NOMO-1 (cell line): Measurements from ENCODE around the gene MXI1.
"Not testable (repeated sequence)": the region's sequence is repeated elsewhere in the genome, so short reads cannot be mapped to it uniquely, and the experiment has no call there.

Experiments used
- DNase-seq, 2 experiments: peaks; one replicate each; lab custom pipeline; 2025; ENCODE audit not compliant: unreplicated experiment in 2 of 2; lab: John Stamatoyannopoulos, UW

MXI1 gene

GRCh38 chr10:110179220-110179619, 28.2 kb upstream of the MXI1 start:
- no peak for DNase-seq

DNA sequence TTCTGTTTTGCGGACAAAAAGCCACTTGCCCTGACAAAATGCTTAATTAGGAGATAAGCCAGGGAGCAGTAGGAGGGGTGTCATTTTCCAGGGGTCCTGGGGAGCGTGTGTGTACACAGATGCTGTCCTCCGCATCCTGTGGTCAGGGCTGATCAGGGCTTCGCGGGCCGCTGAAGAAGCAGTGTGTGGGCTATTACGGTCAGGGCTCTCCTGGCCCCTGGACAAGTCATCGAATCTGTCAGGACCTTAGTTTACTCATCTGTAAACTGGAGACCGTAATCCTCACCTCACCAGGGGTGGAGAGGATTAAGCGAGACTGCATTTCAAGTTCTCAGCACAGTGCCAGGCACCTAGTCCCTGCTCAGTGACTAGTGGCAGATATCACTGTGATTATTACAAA, 26.0 kb upstream of the MXI1 start:
- no peak for DNase-seq

DNA sequence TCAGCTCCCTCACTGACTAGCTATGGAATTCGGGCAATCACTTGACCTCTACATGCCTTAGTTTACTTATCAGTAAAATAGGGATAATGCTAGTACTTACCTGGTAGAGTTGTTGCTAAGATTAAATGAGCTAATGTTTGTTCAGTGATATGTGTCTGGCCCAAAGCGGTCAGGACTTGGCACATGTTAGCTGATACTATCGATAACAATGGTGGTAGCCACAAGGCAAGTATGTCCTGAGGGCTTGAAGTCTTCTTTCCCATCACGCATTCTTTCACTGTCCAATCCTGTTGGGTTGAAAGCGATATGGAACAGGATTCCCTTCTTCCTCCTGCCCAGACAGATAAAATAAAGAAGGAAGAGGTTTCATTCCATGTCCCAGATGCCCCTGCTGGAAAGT, 25.5 kb upstream of the MXI1 start:
- DNase-seq: no peak

DNA sequence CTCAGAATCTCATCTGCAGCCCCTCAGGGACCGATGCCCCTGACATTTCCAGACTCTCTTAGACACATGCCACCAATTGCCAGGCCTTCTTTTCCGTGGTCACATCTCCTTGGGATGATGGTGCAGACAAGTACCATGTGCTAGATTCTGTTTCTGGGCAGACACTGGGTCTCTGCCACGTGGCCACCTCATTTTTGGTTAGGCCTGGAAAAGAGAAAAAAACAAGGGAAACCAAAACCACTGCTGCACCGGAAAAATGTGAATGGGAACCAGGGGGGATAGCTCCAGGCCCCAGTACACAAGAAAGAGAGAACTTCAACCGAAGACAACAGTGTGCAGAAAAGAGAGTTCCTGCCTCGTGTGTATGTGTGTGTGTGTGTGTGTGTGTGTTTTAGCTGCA, 23.0 kb upstream of the MXI1 start:
- DNase-seq: no peak

GRCh38 chr10:110185646-110186182, 21.7 kb upstream of the MXI1 start:
- not testable (repeated sequence) for DNase-seq

GRCh38 chr10:110190170-110190569, 17.2 kb upstream of the MXI1 start:
- DNase-seq: no peak

DNA sequence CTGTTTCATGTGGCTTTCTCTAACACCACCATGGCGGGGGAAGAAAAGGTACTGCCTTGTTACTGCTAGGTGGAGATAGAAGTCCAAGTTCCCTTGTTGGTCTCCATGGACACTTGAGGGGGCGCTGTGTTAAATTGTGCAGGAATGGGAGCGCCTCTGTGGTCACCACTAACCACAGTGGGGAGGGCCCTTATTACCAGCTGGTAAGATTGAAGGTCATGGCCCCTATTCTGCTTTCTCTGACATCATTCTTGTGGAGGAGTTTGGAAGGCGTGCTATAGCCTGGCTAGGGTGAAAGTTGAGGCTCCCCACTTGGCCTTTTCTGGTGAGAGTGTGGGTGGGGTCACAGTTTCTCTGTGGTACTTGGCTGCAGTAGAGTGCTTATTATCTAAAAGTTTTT, 14.9 kb upstream of the MXI1 start:
- DNase-seq: no peak

DNA sequence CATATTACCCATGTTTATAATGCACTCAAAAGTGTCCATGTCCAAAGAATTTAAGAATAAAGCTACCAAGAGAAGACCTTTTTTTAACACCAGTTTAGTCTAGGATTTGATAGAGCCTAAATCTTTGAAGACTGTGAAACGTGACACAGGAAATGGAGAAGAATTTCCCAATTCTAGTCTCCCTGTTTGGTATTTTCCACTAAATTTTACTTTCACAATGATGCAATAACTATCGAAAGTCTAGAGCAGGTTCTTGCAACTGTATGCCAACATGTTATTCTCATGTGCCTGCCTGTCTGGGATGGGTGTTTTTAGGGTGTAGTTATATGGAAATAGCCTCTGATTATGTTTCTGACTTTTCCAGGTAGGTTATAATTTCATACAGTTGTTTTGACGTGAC, 6.9 kb upstream of the MXI1 start:
- DNase-seq: peak; percentile 21 to 83

DNA sequence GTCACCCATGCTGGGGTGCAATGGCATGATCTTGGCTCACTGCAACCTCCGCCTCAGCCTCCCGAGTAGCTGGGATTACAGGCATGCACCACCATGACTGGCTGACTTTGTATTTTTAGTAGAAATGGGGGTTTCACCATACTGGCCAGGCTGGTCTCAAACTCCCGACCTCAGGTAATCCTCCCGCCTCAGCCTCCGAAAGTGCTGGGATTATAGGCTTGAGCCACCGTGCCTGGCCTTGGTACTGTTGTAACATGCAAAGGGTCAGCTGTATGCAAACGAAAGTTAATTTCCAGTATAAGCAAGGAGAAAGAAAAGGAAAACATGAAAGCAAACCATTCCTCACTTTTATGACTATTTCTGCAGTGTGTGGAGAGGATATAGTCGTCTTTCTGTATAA, 6.4 kb upstream of the MXI1 start:
- DNase-seq: not testable (repeated sequence)

- no peak for DNase-seq
These were observed 3.6 kb upstream of the MXI1 start for GRCh38 chr10:110203500-110204455.

GRCh38 chr10:110205051-110205675, 2.2 kb upstream of the MXI1 start:
- no peak for DNase-seq

- DNase-seq: peak; percentile 51 to 55
These were observed 604 bp downstream of the MXI1 start for GRCh38 chr10:110207805-110208613.

- DNase-seq: peak; percentile 16 to 43
These were observed 1.4 kb downstream of the MXI1 start for GRCh38 chr10:110208614-110209453.

GRCh38 chr10:110209454-110209925, 2.1 kb downstream of the MXI1 start:
- peak in 1 of 2 experiments; percentile 16 for DNase-seq

- no peak for DNase-seq
These were observed 2.7 kb downstream of the MXI1 start for GRCh38 chr10:110209926-110210673.

GRCh38 chr10:110210674-110211464, 3.5 kb downstream of the MXI1 start:
- DNase-seq: peak; percentile 98

- no peak for DNase-seq
These were observed 4.0 kb downstream of the MXI1 start for GRCh38 chr10:110211465-110211843.
